Stimulated activated CD8-positive, alpha-beta memory T cell treated with anti-CD3 and anti-CD28 coated beads, Interleukin-4, amount 100 ng/mL, for 1 hour (primary cell): ENCODE data around the gene GGT1.
"Not testable (repeated sequence)": the region's sequence is repeated elsewhere in the genome, so short reads cannot be mapped to it uniquely, and the experiment has no call there.

Experiments used
- DNase-seq, 2 donors: peaks; one replicate each; pipeline ENCODE4 v3.0.0-alpha.2; 2020; ENCODE audit warnings: low read depth in 2 of 2, low spot score in 1 of 2

The GGT1 gene

GRCh38 chr22:24602847-24603769 is at the start of gene GGT1:
TSS of gene GGT1 (plus strand) at chr22:24603193. CDS start at chr22:24611082, 7,889 bp downstream.
- not testable (repeated sequence) for DNase-seq

- no peak for DNase-seq
These were observed 49.2 kb upstream of the GGT1 start for GRCh38 chr22:24553597-24554312.

DNA sequence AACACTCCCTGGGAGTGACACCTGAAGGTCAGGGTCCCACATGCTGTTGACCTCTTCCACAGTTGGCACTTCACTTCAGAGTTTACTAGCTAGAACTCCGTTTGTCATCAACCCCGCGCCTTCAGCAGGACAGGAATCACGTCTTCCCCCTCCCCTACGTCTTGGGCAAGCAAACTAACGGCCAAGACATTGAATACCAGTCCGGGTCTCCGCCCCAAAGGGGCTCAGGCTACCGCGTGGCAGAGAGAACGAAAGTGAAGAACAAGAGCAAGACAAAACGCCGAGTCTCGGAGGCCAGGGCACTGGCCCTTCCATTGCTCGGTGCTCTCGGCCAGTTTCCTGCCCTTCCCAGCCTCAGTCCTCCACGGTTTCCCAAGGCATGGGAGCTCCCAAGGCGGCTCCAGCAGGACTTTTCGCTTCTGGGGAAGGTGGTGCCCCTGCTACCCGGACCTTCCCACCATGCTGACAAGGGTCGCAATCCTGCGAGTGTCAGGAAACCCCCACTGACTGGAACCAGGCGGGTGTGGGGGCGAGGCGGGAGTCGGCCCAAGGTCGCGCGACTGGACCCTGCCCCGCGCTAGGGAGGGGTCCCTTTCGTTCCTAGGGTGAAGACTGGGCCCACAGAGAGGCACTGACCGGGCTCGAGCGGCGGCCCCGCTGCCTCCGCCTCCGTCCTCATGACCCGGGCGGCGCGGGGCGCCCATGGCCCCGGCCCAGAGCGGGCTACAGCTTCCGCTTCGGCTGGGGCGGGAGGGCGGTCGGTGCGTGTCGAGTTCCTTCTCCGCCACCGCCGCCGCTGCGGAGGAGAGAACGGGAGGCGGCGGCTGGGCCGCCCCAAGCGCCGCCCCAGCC is 48.5 kb upstream of the GGT1 start, which contains the start of gene GUCD1:
GUCD1 (minus strand) TSS at position 826 of the 852 bp plus-strand sequence; CDS start at position 679, 147 bp downstream.
- no peak for DNase-seq

- DNase-seq, result peak; percentile 100
These were observed 47.6 kb upstream of the GGT1 start, which contains the start of gene SNRPD3 for GRCh38 chr22:24555165-24556039. TSS of gene SNRPD3 (plus strand) at chr22:24555999. CDS start at chr22:24557675, 1,676 bp downstream.

DNA sequence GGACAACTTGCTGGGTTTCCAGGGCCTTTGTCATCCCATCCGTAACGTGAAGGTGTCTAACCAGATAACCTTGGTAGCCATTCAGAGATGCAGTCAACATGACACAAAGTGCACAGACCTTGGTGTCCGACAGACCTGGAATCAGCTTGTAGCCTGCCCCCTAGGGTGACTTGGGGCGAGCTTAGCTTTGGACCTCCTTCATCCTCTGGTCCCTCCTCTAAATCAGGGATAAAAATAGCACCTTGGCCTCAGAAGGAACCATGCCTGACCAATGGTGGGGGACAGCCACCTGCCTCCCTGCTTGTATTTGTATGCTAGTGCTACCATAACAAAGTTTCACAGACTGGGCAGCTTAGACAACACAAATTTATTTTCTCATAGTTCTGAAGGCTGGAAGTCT is 43.5 kb upstream of the GGT1 start:
- no peak for DNase-seq

- DNase-seq, result no peak
These were observed 39.7 kb upstream of the GGT1 start for GRCh38 chr22:24563246-24563645.

DNA sequence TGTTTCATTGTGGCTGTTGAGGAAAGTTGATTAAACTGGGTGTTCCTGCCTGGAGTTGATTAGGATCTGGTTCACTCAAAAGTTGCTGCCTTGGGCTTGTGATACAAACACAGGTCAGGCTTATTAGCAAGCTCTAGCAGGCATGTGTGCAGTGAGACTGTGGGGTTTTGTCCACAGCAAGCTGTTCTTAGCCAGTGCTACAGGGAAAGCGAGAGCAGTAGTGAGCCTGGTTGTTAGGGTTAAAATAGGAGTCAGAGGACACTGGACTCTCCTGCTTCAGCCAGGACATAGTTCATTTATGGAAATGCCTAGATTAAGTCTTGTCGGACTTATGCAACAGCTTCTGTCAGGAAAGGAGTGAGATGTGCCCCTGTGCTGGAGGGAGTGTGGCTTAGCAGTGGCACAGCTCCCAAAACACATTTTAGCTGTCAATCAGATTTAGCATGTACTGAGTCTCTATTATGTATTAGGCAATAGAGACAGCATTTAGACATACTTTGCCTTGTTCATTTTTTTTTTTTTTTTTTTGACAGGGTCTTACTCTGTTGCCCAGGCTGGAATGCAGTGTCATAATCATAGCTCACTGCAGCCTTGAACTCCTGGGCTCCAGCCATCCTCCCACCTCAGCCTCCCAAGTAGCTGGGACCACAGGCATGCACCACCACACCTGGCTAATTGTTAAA is 38.5 kb upstream of the GGT1 start:
- no peak for DNase-seq

- DNase-seq, result no peak
These were observed 37.9 kb upstream of the GGT1 start for GRCh38 chr22:24565077-24565476.

GRCh38 chr22:24566899-24567511 is 36.0 kb upstream of the GGT1 start:
- no peak for DNase-seq

- no peak for DNase-seq
These were observed 35.3 kb upstream of the GGT1 start for GRCh38 chr22:24567668-24568067.

DNA sequence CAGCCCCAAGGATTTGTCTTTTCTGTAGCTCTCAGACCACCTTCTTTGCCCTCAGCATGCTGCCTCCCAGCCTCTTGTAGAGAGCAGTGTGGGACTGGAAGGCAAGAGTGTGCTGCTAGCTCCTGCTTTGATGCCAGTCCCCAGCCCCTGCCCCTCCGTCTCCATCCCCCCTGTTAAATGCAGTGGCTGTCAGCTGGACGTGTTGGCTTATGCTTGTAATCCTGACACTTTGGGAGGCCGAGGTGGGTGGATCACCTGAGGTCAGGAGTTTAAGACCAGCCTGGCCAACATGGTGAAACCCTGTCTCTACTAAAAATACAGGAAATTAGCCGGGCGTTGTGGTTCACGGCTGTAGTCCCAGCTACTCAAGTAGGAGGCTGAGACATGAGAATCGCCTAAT is 31.7 kb upstream of the GGT1 start:
- no peak for DNase-seq

DNA sequence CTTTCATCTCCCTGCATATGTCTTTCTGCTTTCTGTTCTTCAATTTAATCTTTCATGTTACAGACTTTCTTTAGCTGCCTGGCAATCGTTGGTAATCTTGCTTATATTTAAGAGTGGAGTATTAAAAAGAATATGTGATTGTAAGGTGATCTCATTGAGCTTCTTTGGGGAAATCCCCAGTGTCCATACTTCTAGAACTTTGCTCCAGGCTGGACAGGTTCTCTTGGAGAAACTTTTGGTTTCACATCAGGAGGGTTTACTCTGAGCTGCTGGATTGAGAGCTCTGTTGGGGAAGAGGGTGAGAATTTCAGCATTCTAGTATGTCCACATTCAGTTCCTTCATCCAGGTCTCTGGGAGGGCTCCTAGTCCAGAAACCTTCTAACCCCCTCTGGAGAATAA is 26.2 kb upstream of the GGT1 start:
- DNase-seq, result no peak

DNA sequence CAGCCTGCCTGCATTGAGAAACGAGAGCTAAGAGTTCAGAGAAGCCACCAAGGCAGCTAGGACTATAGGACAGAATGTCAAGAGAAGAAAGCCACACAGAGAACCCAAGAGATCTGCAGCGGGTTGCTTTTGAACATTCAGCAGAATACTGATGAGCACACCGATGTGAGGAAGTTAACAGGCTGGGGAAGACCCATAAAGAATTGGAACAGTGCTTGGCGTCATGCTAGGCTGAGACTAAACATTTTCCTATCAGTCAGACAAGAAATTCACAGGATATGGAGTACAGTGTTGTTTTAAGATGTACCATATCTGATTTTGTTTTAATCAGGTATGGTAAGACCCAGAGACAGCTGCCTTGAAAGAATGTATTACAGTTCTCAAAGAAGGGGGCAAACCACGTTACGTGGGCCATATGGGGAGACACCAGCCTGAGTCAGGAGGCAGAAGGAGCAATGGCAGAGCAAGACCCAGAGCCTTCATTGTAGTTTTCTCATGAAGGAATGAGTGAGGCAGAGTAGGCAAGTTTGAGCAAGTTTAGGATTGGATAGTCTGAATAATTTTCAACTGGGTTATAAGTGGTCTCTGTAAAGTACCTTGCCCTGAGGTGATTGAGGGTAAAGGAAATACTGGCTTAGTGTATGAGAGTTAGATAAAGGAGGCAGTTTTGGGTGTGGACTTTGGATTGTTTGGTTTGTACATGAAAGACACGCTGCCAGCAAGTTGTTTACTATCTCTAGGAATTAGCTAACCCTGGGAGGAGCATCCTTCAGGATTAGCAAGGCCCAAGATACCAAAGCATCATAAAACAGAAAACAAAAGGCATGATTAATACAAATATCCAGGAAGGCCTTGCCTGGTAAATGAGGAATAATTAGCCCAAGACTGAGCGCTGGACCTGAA is 24.4 kb upstream of the GGT1 start:
- DNase-seq, result no peak

DNA sequence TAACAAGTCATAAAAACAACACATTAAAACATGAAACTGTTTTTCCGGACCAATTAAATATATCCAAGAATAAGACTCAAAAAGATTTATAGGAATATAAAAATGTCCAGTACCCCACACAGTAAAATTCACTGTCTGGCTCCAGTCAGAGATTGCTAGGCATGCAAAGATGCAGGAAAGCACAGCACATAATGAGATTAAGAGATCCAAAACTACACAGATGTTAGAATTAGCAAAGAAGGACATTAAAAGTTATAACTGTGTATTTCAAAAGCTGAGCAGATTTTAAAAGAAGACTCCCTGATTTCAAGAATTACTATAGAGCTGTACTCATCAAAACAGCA is 23.8 kb upstream of the GGT1 start:
- no peak for DNase-seq

- DNase-seq, result no peak
These were observed 22.7 kb upstream of the GGT1 start for GRCh38 chr22:24580276-24580675.

DNA sequence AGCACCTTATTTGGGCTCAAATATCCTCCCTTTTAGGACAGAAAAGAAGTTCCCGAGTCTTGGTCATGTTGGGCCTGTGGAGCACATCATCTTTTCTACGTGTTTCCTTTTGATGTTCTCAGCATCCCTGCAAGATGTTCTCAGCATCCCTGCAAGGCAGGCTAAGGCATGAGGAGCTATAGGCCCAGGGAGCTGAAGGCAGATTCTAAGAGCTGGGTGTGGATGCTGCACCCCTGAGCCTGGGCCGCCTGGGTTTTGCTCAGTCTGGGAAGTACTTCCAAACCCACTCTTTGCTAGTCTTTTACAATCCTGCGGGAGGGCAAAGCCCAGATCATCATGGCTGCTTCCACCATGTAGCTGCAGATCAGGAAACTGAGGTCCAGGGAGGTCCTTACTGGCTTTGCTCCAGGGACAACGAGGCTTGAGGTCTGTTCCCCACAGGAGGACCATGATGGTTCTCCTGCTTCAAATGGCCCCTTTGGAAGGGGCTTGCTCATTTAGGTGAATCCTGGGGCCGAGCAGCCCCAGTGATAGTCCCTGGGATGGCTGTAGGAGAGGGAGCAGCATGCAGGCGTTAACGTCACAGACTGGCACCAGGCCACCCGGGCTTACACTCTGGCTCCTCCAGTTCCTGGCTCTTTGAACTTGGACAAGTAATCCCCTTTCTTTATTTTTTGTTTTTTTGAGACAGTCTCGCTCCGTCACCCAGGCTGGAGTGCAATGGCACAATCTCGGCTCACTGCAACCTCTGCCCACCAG is 20.8 kb upstream of the GGT1 start:
- no peak for DNase-seq
